ENCODE results near the gene SRR.

- TF ChIP-seq CTCF (IDR thresholded peaks at IDR 0.05) (no peak), POLR2A (IDR thresholded peaks at IDR 0.05) (no peak)
These were observed 66.5 kb downstream of the SRR start for GRCh38 chr17:2370211-2370589.
